OCI-LY7 (cell line): ENCODE data around the gene ENTPD7. TPM values are rescaled to one million over a fixed set of nuclear protein-coding genes. Genes with fewer than 3 reads are reported as not detected.

Experiments
- BruUV-seq: library from RNA; stranded (reverse); fragments of 400-500 nt; replicated peaks from 2 replicates; lab custom pipeline; 2021; lab: Mats Ljungman, UMichigan
- CTCF ChIA-PET: fragments of 300-600 bp; sonication (Branson Sonifier 250); formaldehyde crosslinking; loops from one replicate; lab custom pipeline; 2022; ENCODE audit warnings: antibody characterized with exemption; ENCODE audit not compliant: unreplicated experiment; lab: Charles Lee
- POLR2A ChIA-PET: fragments of 300-600 bp; sonication (Branson Sonifier 250); formaldehyde crosslinking; loops from one replicate; lab custom pipeline; 2022; ENCODE audit warnings: antibody characterized with exemption; lab: Charles Lee
- DNase-seq: peaks from one replicate; pipeline ENCODE4 v3.0.0-alpha.2; 2015; ENCODE audit warnings: low spot score
- H2AFZ ChIP-seq: fragments of 200-600 bp; sonication (generic), shearing (Covaris generic); 2 replicates; pipeline ENCODE4 v1.6.1; 2014; ENCODE audit warnings: mild to moderate bottlenecking, antibody characterized with exemption, low read length, moderate library complexity
- H3K27ac ChIP-seq: fragments of 200-600 bp; sonication (generic); 2 replicates; pipeline ENCODE4 v1.5.1; 2014; ENCODE audit warnings: mixed run types, low read depth, mild to moderate bottlenecking, moderate library complexity, low read length, inconsistent platforms; ENCODE audit not compliant: poor library complexity, severe bottlenecking
- H3K36me3 ChIP-seq: fragments of 200-600 bp; sonication (generic); 2 replicates; pipeline ENCODE4 v1.6.1; 2014; ENCODE audit warnings: mild to moderate bottlenecking, antibody characterized with exemption, low read length, moderate library complexity, mixed read lengths; ENCODE audit not compliant: insufficient read depth
- H3K4me1 ChIP-seq: fragments of 200-600 bp; sonication (generic); 2 replicates; pipeline ENCODE4 v1.5.1; 2014; ENCODE audit warnings: mild to moderate bottlenecking, low read length; ENCODE audit not compliant: insufficient read depth, poor library complexity, severe bottlenecking
- H3K4me2 ChIP-seq: fragments of 200-600 bp; sonication (generic); 2 replicates; pipeline ENCODE4 v1.6.1; 2014; ENCODE audit warnings: mild to moderate bottlenecking, low read length
- H3K4me3 ChIP-seq: fragments of 200-600 bp; sonication (generic); 2 replicates; pipeline ENCODE4 v1.5.1; 2014; ENCODE audit warnings: mild to moderate bottlenecking, low read depth, low read length; ENCODE audit not compliant: poor library complexity, severe bottlenecking
- H3K79me2 ChIP-seq: fragments of 200-600 bp; sonication (generic); 2 replicates; pipeline ENCODE4 v1.6.1; 2016; ENCODE audit warnings: low read depth, mild to moderate bottlenecking, low read length, moderate library complexity, mixed read lengths; ENCODE audit not compliant: insufficient read depth
- H3K9me2 ChIP-seq: fragments of 200-600 bp; sonication (generic); 2 replicates; pipeline ENCODE4 v1.6.1; 2016; ENCODE audit warnings: mild to moderate bottlenecking, low read length, mixed read lengths; ENCODE audit not compliant: insufficient read depth
- H3K9me3 ChIP-seq: fragments of 200-600 bp; sonication (generic); 2 replicates; pipeline ENCODE4 v1.6.1; 2014; ENCODE audit warnings: mild to moderate bottlenecking, mixed run types, low read length, mixed read lengths
- H4K20me1 ChIP-seq: fragments of 200-600 bp; sonication (generic); 2 replicates; pipeline ENCODE4 v1.6.1; 2014; ENCODE audit warnings: mild to moderate bottlenecking, antibody characterized with exemption, low read length, moderate library complexity, mixed read lengths; ENCODE audit not compliant: insufficient read depth
- EZH2phosphoT487 ChIP-seq: fragments of 200-600 bp; sonication (generic); IDR thresholded peaks from 2 replicates; pipeline ENCODE4 v1.6.1; 2018; ENCODE audit warnings: low read depth, borderline replicate concordance, mild to moderate bottlenecking, mixed run types, antibody characterized with exemption, low read length, moderate library complexity, mixed read lengths
- intact Hi-C: fragments of 100-400 bp; cut with micrococcal nuclease; formaldehyde crosslinking; loops from one replicate; pipeline ENCODE4 v1.10.0; 2022; ENCODE audit not compliant: unreplicated experiment
- total RNA-seq, 2 experiments: library from RNA; depleted of rRNA in 1 of 2; stranded (reverse); fragments of >200 nt in 1 of 2; shearing (Covaris generic) in 1 of 2; gene quantifications; 2 replicates each; pipeline ENCODE4 v1.2.3, GENCODE V29; 2014 to 2022
- TF ChIP-seq, protein P1 (sequence below): fragments of 200-600 bp; sonication (generic); conservative IDR thresholded peaks from 2 replicates; pipeline ENCODE4 v1.5.1; 2014; ENCODE audit warnings: mild to moderate bottlenecking, antibody characterized with exemption, low read length, moderate library complexity, mixed read lengths

ENTPD7 gene
- total RNA-seq, 2 experiments from 2014 or later = 3.3 to 7.6 TPM

GRCh38 chr10:99630991-99631390 is 28.3 kb upstream of the ENTPD7 start:
- no peaks in the 10 kb centered on the region for H4K20me1 ChIP-seq
- no peak overlapping the region for H2AFZ ChIP-seq
- TF ChIP-seq, protein P1, sequence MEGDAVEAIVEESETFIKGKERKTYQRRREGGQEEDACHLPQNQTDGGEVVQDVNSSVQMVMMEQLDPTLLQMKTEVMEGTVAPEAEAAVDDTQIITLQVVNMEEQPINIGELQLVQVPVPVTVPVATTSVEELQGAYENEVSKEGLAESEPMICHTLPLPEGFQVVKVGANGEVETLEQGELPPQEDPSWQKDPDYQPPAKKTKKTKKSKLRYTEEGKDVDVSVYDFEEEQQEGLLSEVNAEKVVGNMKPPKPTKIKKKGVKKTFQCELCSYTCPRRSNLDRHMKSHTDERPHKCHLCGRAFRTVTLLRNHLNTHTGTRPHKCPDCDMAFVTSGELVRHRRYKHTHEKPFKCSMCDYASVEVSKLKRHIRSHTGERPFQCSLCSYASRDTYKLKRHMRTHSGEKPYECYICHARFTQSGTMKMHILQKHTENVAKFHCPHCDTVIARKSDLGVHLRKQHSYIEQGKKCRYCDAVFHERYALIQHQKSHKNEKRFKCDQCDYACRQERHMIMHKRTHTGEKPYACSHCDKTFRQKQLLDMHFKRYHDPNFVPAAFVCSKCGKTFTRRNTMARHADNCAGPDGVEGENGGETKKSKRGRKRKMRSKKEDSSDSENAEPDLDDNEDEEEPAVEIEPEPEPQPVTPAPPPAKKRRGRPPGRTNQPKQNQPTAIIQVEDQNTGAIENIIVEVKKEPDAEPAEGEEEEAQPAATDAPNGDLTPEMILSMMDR = no peak
- no peak for TF ChIP-seq EZH2phosphoT487
- ChIA-PET POLR2A (interaction anchor here (0.7 kb wide), 1 partner anchor 9 kb away, joined by 3 read pairs; no protein-coding TSS in a partner anchor), CTCF (no interaction called here)
- no peak overlapping the region for H3K4me3 ChIP-seq
- H3K9me3 ChIP-seq = no peaks in the 10 kb centered on the region
- no peaks in the 10 kb centered on the region for H3K79me2 ChIP-seq
- intact Hi-C loops = loop anchor here (1.0 kb wide), 1 partner anchor 80 kb away; no protein-coding TSS in a partner anchor
- no peaks in the 10 kb centered on the region for H3K9me2 ChIP-seq
- H3K4me1 ChIP-seq = no peaks in the 10 kb centered on the region
- H3K27ac ChIP-seq = no peak overlapping the region
- no peaks in the 10 kb centered on the region for H3K36me3 ChIP-seq
- no peak for DNase-seq
- no TSS peak for BruUV-seq
- no peak overlapping the region for H3K4me2 ChIP-seq

DNA sequence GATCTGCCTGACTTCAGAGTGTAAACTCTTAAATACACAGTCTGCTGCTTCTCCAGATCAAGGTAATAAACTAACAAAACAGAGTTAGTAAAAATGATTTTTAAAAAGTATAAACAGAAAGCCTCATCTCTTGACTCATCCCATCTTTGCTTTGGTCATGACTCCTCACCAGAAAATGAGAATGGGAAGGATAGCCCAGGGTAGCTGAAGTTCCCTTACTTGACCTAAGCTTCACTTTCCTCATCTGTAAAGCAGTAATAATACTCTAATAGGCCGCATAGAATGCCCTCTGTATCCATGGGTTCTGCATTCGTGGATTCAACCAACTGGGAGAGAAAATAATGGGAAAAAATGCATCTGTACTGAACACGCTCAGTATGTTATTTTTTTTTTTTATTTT is 27.8 kb upstream of the ENTPD7 start:
- ChIA-PET POLR2A (interaction anchor here (0.7 kb wide), 1 partner anchor 9 kb away, joined by 3 read pairs; no protein-coding TSS in a partner anchor), CTCF (no interaction called here)
- intact Hi-C loops = no loop called here
- BruUV-seq = no TSS peak
- no peak overlapping the region for H2AFZ ChIP-seq
- no peak overlapping the region for H3K27ac ChIP-seq
- no peak for DNase-seq
- H3K9me2 ChIP-seq = no peaks in the 10 kb centered on the region
- H3K4me1 ChIP-seq = no peaks in the 10 kb centered on the region
- no peak overlapping the region for H3K4me2 ChIP-seq
- H3K9me3 ChIP-seq = no peaks in the 10 kb centered on the region
- no peak overlapping the region for H3K4me3 ChIP-seq
- H3K79me2 ChIP-seq = no peaks in the 10 kb centered on the region
- H4K20me1 ChIP-seq = no peaks in the 10 kb centered on the region
- H3K36me3 ChIP-seq = no peaks in the 10 kb centered on the region
- TF ChIP-seq EZH2phosphoT487 = no peak
- TF ChIP-seq, protein P1 = no peak

DNA sequence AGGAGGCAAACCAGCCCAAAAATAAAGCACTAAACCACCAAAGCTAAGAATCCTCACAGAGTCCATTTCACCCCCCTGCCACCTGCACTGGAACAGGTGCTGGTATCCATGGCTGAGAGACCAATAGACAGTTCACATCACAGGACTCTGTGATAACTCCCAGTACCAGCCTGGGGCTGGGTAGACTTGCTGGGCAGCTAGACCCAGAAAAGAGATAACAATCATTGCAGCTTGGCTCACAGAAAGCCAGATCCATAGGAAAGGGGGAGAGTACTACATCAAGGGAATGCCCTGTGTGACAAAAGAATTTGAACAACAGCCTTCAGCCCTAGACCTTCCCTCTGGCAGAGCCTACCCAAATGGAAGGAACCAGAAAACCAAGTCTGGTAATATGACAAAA is 25.5 kb upstream of the ENTPD7 start:
- ChIA-PET CTCF (no interaction called here), POLR2A (no interaction called here)
- no peak for DNase-seq
- no peak overlapping the region for H3K4me3 ChIP-seq
- TF ChIP-seq, protein P1 = no peak
- no peak for TF ChIP-seq EZH2phosphoT487
- no TSS peak for BruUV-seq
- H3K9me2 ChIP-seq = no peaks in the 10 kb centered on the region
- intact Hi-C loops = no loop called here
- H3K27ac ChIP-seq = no peak overlapping the region
- H3K79me2 ChIP-seq = no peaks in the 10 kb centered on the region
- H3K9me3 ChIP-seq = no peaks in the 10 kb centered on the region
- no peak overlapping the region for H2AFZ ChIP-seq
- no peak overlapping the region for H3K4me2 ChIP-seq
- H3K36me3 ChIP-seq = no peaks in the 10 kb centered on the region
- no peaks in the 10 kb centered on the region for H4K20me1 ChIP-seq
- no peaks in the 10 kb centered on the region for H3K4me1 ChIP-seq
